HepG2 (cell line): Measurements from ENCODE around the gene TSPAN9. TPM values are rescaled to one million over a fixed set of nuclear protein-coding genes. Genes with fewer than 3 reads are reported as not detected.

ENCODE experiments used
- ATAC-seq: fragments of 200-7000 bp; cut with Tn5 transposase; 3 replicates; pipeline ENCODE4 v1.9.1; 2020; ENCODE audit warnings: mild to moderate bottlenecking, moderate library complexity
- BruUV-seq: library from RNA; stranded (reverse); fragments of 400-500 nt; replicated peaks from 2 replicates; lab custom pipeline; 2021; lab: Mats Ljungman, UMichigan
- CTCF ChIA-PET: fragments of 300-600 bp; formaldehyde crosslinking; extraction: SDS; loops from one replicate; lab custom pipeline; 2021; ENCODE audit warnings: low total read pairs, inconsistent platforms, low intra/inter-chr PET ratio; lab: Yijun Ruan, JAX
- POLR2A ChIA-PET: fragments of 350-600 bp; sonication (Branson Sonifier 250); formaldehyde crosslinking; loops from one replicate; lab custom pipeline; 2020; ENCODE audit warnings: antibody characterized with exemption, inconsistent platforms; lab: Yijun Ruan, JAX
- DNase-seq: peaks from one replicate; pipeline ENCODE4 v3.0.0-alpha.2; 2015; ENCODE audit warnings: low spot score
- FAIRE-seq: peaks from 3 replicates; lab custom pipeline; 2011; peaks lifted over from hg19 to GRCh38; lab: Jason Lieb, UNC
- H2AFZ ChIP-seq: one replicate; pipeline ENCODE4 v1.6.1; 2011; ENCODE audit warnings: low read length, inconsistent platforms
- H3K27ac ChIP-seq: fragments of 300-600 bp; 3 replicates; pipeline ENCODE4 v1.8.0; 2011; ENCODE audit warnings: mixed run types, mild to moderate bottlenecking, mixed read lengths, low read length, inconsistent platforms; ENCODE audit not compliant: insufficient read depth; ENCODE audit errors: extremely low read length
- H3K27me3 ChIP-seq, 2 experiments: fragments of 200-600 bp in 1 of 2; 2 replicates in 1 of 2; 3 replicates in 1 of 2; pipeline versions ENCODE4 v1.6.0 to v1.8.0; 2011; ENCODE audit warnings: low read length in 2 of 2, mild to moderate bottlenecking in 2 of 2, moderate library complexity in 2 of 2, inconsistent platforms in 1 of 2; ENCODE audit not compliant: insufficient read depth in 2 of 2, control insufficient read depth in 1 of 2
- H3K36me3 ChIP-seq, 2 experiments: fragments of 200-600 bp in 1 of 2; replicated peaks in 1 of 2; 2 replicates in 1 of 2; 3 replicates in 1 of 2; pipeline versions ENCODE4 v1.5.1 to v1.8.0; 2011; ENCODE audit warnings: low read length in 2 of 2, inconsistent platforms in 1 of 2; ENCODE audit not compliant: insufficient read depth in 2 of 2, control insufficient read depth in 1 of 2
- H3K4me1 ChIP-seq: 2 replicates; pipeline ENCODE4 v1.5.1; 2012; ENCODE audit warnings: low read length, inconsistent platforms; ENCODE audit not compliant: insufficient read depth
- H3K4me2 ChIP-seq: 2 replicates; pipeline ENCODE4 v1.6.0; 2011; ENCODE audit warnings: low read depth, low read length, inconsistent platforms
- H3K4me3 ChIP-seq, 3 experiments: fragments of 200-600 bp in 1 of 3; sonication (generic), shearing (Covaris generic) in 1 of 3; replicated peaks in 1 of 3; 2 replicates each; pipeline ENCODE4 v1.5.1; 2011 to 2016; ENCODE audit warnings: low read length in 3 of 3, inconsistent platforms in 2 of 3, low read depth in 2 of 3, mild to moderate bottlenecking in 2 of 3, control low read depth in 1 of 3, mixed read lengths in 1 of 3; ENCODE audit not compliant: insufficient read depth in 1 of 3
- H3K79me2 ChIP-seq: one replicate; pipeline ENCODE4 v1.6.1; 2011; ENCODE audit warnings: low read length, inconsistent platforms; ENCODE audit not compliant: insufficient read depth
- H3K9ac ChIP-seq: 2 replicates; pipeline ENCODE4 v1.6.0; 2011; ENCODE audit warnings: mild to moderate bottlenecking, low read depth, low read length, inconsistent platforms; ENCODE audit not compliant: insufficient read depth
- H3K9me3 ChIP-seq: 2 replicates; pipeline ENCODE4 v1.5.1; 2012; ENCODE audit warnings: mild to moderate bottlenecking, low read length
- H4K20me1 ChIP-seq: 2 replicates; pipeline ENCODE4 v1.6.0; 2011; ENCODE audit warnings: inconsistent platforms, mild to moderate bottlenecking, low read length, moderate library complexity; ENCODE audit not compliant: insufficient read depth
- ADNP ChIP-seq: sonication (generic); formaldehyde crosslinking; IDR thresholded peaks from 2 replicates; pipeline ENCODE4 v1.4.0; 2020; ENCODE audit warnings: missing genetic modification reagents
- ATRX ChIP-seq: sonication (generic); formaldehyde crosslinking; IDR thresholded peaks from 2 replicates; pipeline ENCODE4 v1.4.0; 2020; ENCODE audit warnings: missing genetic modification reagents, borderline replicate concordance
- CENPX ChIP-seq: sonication (generic); formaldehyde crosslinking; IDR thresholded peaks from 2 replicates; pipeline ENCODE4 v1.9.0; 2021; ENCODE audit warnings: mild to moderate bottlenecking, missing genetic modification reagents, moderate library complexity
- FOSL2 ChIP-seq: sonication (generic); formaldehyde crosslinking; IDR thresholded peaks from 2 replicates; pipeline ENCODE4 v1.4.0; 2020; ENCODE audit warnings: missing genetic modification reagents
- GTF3A ChIP-seq: sonication (generic); formaldehyde crosslinking; conservative IDR thresholded peaks from 2 replicates; pipeline ENCODE4 v1.4.0; 2020; ENCODE audit warnings: mild to moderate bottlenecking, missing genetic modification reagents
- HNRNPLL ChIP-seq: fragments of 200-400 bp; formaldehyde crosslinking; IDR thresholded peaks from 2 replicates; pipeline ENCODE4 v1.6.1; 2017; ENCODE audit warnings: mild to moderate bottlenecking, low read depth, low read length; ENCODE audit not compliant: poor library complexity, severe bottlenecking
- ISL2 ChIP-seq: sonication (generic); formaldehyde crosslinking; IDR thresholded peaks from 2 replicates; pipeline ENCODE4 v1.5.0; 2020; ENCODE audit warnings: missing genetic modification reagents
- KDM4B ChIP-seq: sonication (generic); formaldehyde crosslinking; IDR thresholded peaks from 2 replicates; pipeline ENCODE4 v1.4.0; 2020; ENCODE audit warnings: missing genetic modification reagents
- MAF1 ChIP-seq: sonication (generic); formaldehyde crosslinking; IDR thresholded peaks from 2 replicates; pipeline ENCODE4 v1.5.0; 2020; ENCODE audit warnings: missing genetic modification reagents, borderline replicate concordance
- NFIC ChIP-seq: IDR thresholded peaks from 2 replicates; pipeline ENCODE4 v1.6.1; 2012; ENCODE audit warnings: mild to moderate bottlenecking, low read length, inconsistent platforms
- SRSF1 ChIP-seq: fragments of 200-400 bp; formaldehyde crosslinking; optimal IDR thresholded peaks from 2 replicates; pipeline ENCODE3; 2017; ENCODE audit warnings: mild to moderate bottlenecking, low read depth, low read length, moderate library complexity
- TARDBP ChIP-seq: sonication (generic); formaldehyde crosslinking; IDR thresholded peaks from 2 replicates; pipeline ENCODE4 v1.8.0; 2022; ENCODE audit warnings: mild to moderate bottlenecking, missing genetic modification reagents
- THAP11 ChIP-seq: IDR thresholded peaks from 2 replicates; pipeline ENCODE4 v1.6.1; 2016; ENCODE audit warnings: missing biosample characterization, missing genetic modification reagents
- ZBTB14 ChIP-seq: sonication (generic); formaldehyde crosslinking; IDR thresholded peaks from 2 replicates; pipeline ENCODE4 v1.4.0; 2020; ENCODE audit warnings: missing genetic modification reagents
- ZFX ChIP-seq: sonication (generic); formaldehyde crosslinking; IDR thresholded peaks from 2 replicates; pipeline ENCODE4 v1.4.0; 2020; ENCODE audit warnings: mild to moderate bottlenecking, low read depth, missing genetic modification reagents, moderate library complexity
- ZNF354B ChIP-seq: sonication (generic); formaldehyde crosslinking; IDR thresholded peaks from 2 replicates; pipeline ENCODE4 v1.8.0; 2022; ENCODE audit warnings: mild to moderate bottlenecking, missing genetic modification reagents
- ZNF552 ChIP-seq: sonication (generic); formaldehyde crosslinking; IDR thresholded peaks from 2 replicates; pipeline ENCODE4 v1.9.0; 2022; ENCODE audit warnings: missing genetic modification reagents, mild to moderate bottlenecking, borderline replicate concordance
- ZNF598 ChIP-seq: sonication (generic); formaldehyde crosslinking; IDR thresholded peaks from 2 replicates; pipeline ENCODE4 v1.5.1; 2020; ENCODE audit warnings: mild to moderate bottlenecking, missing genetic modification reagents, borderline replicate concordance
- ZNF790 ChIP-seq: sonication (generic); formaldehyde crosslinking; IDR thresholded peaks from 2 replicates; pipeline ENCODE4 v1.8.0; 2022; ENCODE audit warnings: missing genetic modification reagents, mild to moderate bottlenecking, borderline replicate concordance
- WGBS: methylation state at CpG from one replicate; pipeline ENCODE4 v1.1.6; 2017; ENCODE audit warnings: low lambda C conversion rate; 5-methylcytosine and 5-hydroxymethylcytosine counted together
- in situ Hi-C: cut with HindIII; loops from 2 replicates; pipeline ENCODE4 v1.10.0; 2017; ENCODE audit warnings: low pct_unique_long_range_greater_than_20kb; ENCODE audit not compliant: extremely low pct_ligation_motif_present
- intact Hi-C: fragments of 100-400 bp; cut with micrococcal nuclease; formaldehyde crosslinking; loops from one replicate; pipeline ENCODE4 v1.10.0; 2022; ENCODE audit not compliant: unreplicated experiment
- polyA plus RNA-seq, 8 experiments: library from polyadenylated mRNA; depleted of rRNA in 3 of 8; stranded (reverse) in 7 of 8; unstranded in 1 of 8; fragments of >200 nt; fragmentation: Illumina TruSeq in 4 of 8; extraction: Trizol in 4 of 8; gene quantifications; 2 replicates each; pipeline versions ENCODE4 v1.2.1 to v1.2.3, GENCODE V29; 2011 to 2016; ENCODE audit warnings: low read depth in 4 of 8, missing spikeins in 1 of 8, mixed read lengths in 1 of 8; ENCODE audit not compliant: insufficient read depth in 1 of 8
- total RNA-seq, 5 experiments: library from RNA; depleted of rRNA; stranded (reverse); fragments of >200 nt; fragmentation: Illumina TruSeq; extraction: Trizol; gene quantifications; 2 replicates each; pipeline ENCODE4 v1.2.3, GENCODE V29; 2016; ENCODE audit warnings: low read depth in 1 of 5

The TSPAN9 gene
- total and polyA plus RNA-seq, 2 of the 13 experiments (the other 11 are each of a cell fraction or from before 2014, with no cell fraction given), result 18.1 to 42.3 TPM

GRCh38 chr12:3120701-3121100, 43.5 kb downstream of the TSPAN9 start:
- H3K9ac ChIP-seq, result no peak overlapping the region
- intact Hi-C loops (no loop called here), in situ Hi-C loops (no loop called here)
- H2AFZ ChIP-seq, result no peak overlapping the region
- ATAC-seq (no peak), DNase-seq (no peak), FAIRE-seq (no peak)
- TF ChIP-seq ZBTB14 (CRISPR knock-in tag) (no peak), ZNF354B (CRISPR knock-in tag) (no peak), ZFX (CRISPR knock-in tag) (no peak), FOSL2 (CRISPR knock-in tag) (no peak), THAP11 (CRISPR knock-in tag) (no peak), SRSF1 (no peak), MAF1 (CRISPR knock-in tag) (no peak), ZNF552 (CRISPR knock-in tag) (no peak), CENPX (CRISPR knock-in tag) (no peak), ADNP (no peak), GTF3A (no peak), NFIC (no peak), ZNF598 (no peak), ZNF790 (CRISPR knock-in tag) (no peak), ISL2 (CRISPR knock-in tag) (no peak), HNRNPLL (no peak), ATRX (CRISPR knock-in tag) (no peak), KDM4B (no peak), TARDBP (CRISPR knock-in tag) (no peak)
- peaks cover 2% of the 10 kb centered on the region for H3K79me2 ChIP-seq
- ChIA-PET POLR2A (no interaction called here), CTCF (no interaction called here)
- WGBS, result 92% methylated on average over 5 of the region's 5 CpGs
- H4K20me1 ChIP-seq, result no peaks in the 10 kb centered on the region; the same call in none of the 2 replicates
- H3K36me3 ChIP-seq, result peaks cover 5 to 26% of the 10 kb centered on the region in 2 experiments; a peak in 4 of 5 replicates
- H3K27me3 ChIP-seq, result no peaks in the 10 kb centered on the region
- no TSS peak for BruUV-seq
- H3K4me2 ChIP-seq, result no peak overlapping the region
- H3K9me3 ChIP-seq, result no peaks in the 10 kb centered on the region
- H3K4me1 ChIP-seq, result peaks cover 10% of the 10 kb centered on the region; the same call in 1 of the 2 replicates
- H3K4me3 ChIP-seq, result no peak overlapping the region
- no peak overlapping the region for H3K27ac ChIP-seq
